ENCODE measurements around the gene SPRR1B. TPM values are rescaled to one million over a fixed set of nuclear protein-coding genes. Genes with fewer than 3 reads are reported as not detected.

Gene SPRR1B
- total RNA-seq, 6 experiments from 2014 or later = not detected

- intact Hi-C loops (cut with DNase I) = no loop called here
- TF ChIP-seq CTCF (IDR thresholded peaks at IDR 0.05) = no peak
- DNase-seq (no peak), ATAC-seq (no peak)
- Histone ChIP-seq H3K27me3 (no peaks in the 10 kb centered on the region), H3K4me3 (no peak overlapping the region), H3K36me3 (no peaks in the 10 kb centered on the region), H3K4me1 (no peaks in the 10 kb centered on the region), H3K27ac (no peak overlapping the region), H3K9me3 (no peaks in the 10 kb centered on the region)
- 62% methylated on average over 5 of the region's 7 CpGs for WGBS (ENCODE audit: insufficient coverage, low coverage, low lambda C conversion rate, missing lambda C conversion rate)
Measured at GRCh38 chr1:153023109-153023508, 7.9 kb upstream of the SPRR1B start.

GRCh38 chr1:153024413-153024812 lies 6.6 kb upstream of the SPRR1B start:
- H3K4me1 ChIP-seq = no peaks in the 10 kb centered on the region
- intact Hi-C loops (cut with DNase I) = no loop called here
- WGBS (ENCODE audit: insufficient coverage, low coverage, low lambda C conversion rate, missing lambda C conversion rate) = 61% methylated on average over 1 of the region's 1 CpG
- H3K9me3 ChIP-seq = no peaks in the 10 kb centered on the region
- no peak overlapping the region for H3K4me3 ChIP-seq
- DNase-seq (no peak), ATAC-seq (no peak)
- H3K27me3 ChIP-seq = no peaks in the 10 kb centered on the region
- TF ChIP-seq POLR2A (IDR thresholded peaks at IDR 0.05) (no peak), CTCF (IDR thresholded peaks at IDR 0.05) (no peak)
- no peak overlapping the region for H3K27ac ChIP-seq
- no peaks in the 10 kb centered on the region for H3K36me3 ChIP-seq

DNA sequence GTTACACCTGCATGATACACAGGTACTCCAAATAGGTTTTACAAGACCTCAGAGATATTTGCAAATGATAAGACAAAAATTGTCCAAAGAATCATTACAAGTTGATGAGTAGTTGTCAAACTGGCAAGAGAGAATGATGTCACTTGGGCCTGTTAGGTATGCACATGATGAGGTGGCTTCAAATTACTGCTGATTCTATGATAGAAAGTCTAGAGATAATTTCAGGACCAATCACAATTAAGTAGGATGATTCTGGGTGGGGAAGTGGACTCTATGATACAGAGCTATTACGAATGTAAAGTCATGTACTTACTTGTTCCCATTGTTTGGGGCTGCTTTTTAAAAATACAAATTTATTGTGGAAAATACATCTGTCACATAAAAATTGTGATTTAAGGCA lies 5.2 kb upstream of the SPRR1B start:
- no peaks in the 10 kb centered on the region for H3K4me1 ChIP-seq
- no peak for TF ChIP-seq POLR2A (IDR thresholded peaks at IDR 0.05)
- H3K27me3 ChIP-seq = no peaks in the 10 kb centered on the region
- H3K9me3 ChIP-seq = no peaks in the 10 kb centered on the region
- intact Hi-C loops (cut with DNase I) = no loop called here
- H3K36me3 ChIP-seq = no peaks in the 10 kb centered on the region
- ATAC-seq (no peak), DNase-seq (no peak)
- H3K4me3 ChIP-seq = no peak overlapping the region
- H3K27ac ChIP-seq = no peak overlapping the region
- WGBS (ENCODE audit: insufficient coverage, low coverage, low lambda C conversion rate, missing lambda C conversion rate) = 15% methylated on average over 1 of the region's 1 CpG

GRCh38 chr1:153028766-153029165 lies 2.2 kb upstream of the SPRR1B start:
- ATAC-seq (no peak), DNase-seq (no peak)
- TF ChIP-seq POLR2A (IDR thresholded peaks at IDR 0.05) = no peak
- TF ChIP-seq CTCF (IDR thresholded peaks at IDR 0.05) = no peak
- no peaks in the 10 kb centered on the region for H3K4me1 ChIP-seq
- H3K27ac ChIP-seq = no peak overlapping the region
- WGBS (ENCODE audit: insufficient coverage, low coverage, low lambda C conversion rate, missing lambda C conversion rate) = 40% methylated on average over 1 of the region's 1 CpG
- intact Hi-C loops (cut with DNase I) = no loop called here
- H3K36me3 ChIP-seq = no peaks in the 10 kb centered on the region
- no peaks in the 10 kb centered on the region for H3K9me3 ChIP-seq
- H3K4me3 ChIP-seq = no peak overlapping the region
- no peaks in the 10 kb centered on the region for H3K27me3 ChIP-seq

DNA sequence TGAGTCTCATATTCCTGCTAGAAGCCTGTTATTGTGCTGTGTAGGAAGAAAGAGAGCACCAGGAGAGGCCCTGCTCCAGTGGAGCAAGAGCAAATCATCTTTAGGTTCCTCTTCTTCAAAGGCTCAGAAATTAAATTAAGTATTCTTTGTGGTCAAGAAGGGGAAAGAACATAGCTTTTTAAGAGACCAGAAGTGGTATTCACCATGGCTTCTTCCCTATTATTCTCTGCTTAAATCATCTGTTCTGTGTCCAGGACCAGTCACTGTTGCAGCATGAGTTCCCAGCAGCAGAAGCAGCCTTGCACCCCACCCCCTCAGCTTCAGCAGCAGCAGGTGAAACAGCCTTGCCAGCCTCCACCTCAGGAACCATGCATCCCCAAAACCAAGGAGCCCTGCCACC lies 1.1 kb downstream of the SPRR1B start:
- TF ChIP-seq CTCF (IDR thresholded peaks at IDR 0.05) (no peak), POLR2A (IDR thresholded peaks at IDR 0.05) (no peak)
- H3K36me3 ChIP-seq = no peaks in the 10 kb centered on the region
- H3K9me3 ChIP-seq = no peaks in the 10 kb centered on the region
- intact Hi-C loops (cut with DNase I) = no loop called here
- no peaks in the 10 kb centered on the region for H3K27me3 ChIP-seq
- no peaks in the 10 kb centered on the region for H3K4me1 ChIP-seq
- no peak for DNase-seq
- H3K4me3 ChIP-seq = no peak overlapping the region
- no peak for ATAC-seq
- H3K27ac ChIP-seq = no peak overlapping the region

Data from right lobe of liver (tissue), 6 donors.